ENCODE measurements around the gene TMSB10. TPM values are rescaled to one million over a fixed set of nuclear protein-coding genes. Genes with fewer than 3 reads are reported as not detected.

Gene TMSB10
- total RNA-seq, 2 experiments from 2014 or later = 869 to 1,901 TPM

- Histone ChIP-seq H3K4me1 (ENCODE audit: insufficient read depth, low read length, poor library complexity, severe bottlenecking) (peaks cover 17% of the 10 kb centered on the region), H3K79me2 (ENCODE audit: insufficient read depth, low read depth, low read length) (no peaks in the 10 kb centered on the region), H3K27ac (ENCODE audit: low read depth, low read length, poor library complexity, severe bottlenecking) (no peak within 1 kb of the TSS), H3K4me2 (ENCODE audit: low read length) (peak within 1 kb of the TSS; percentile 93), H3K9me3 (ENCODE audit: low read length) (no peaks in the 10 kb centered on the region), H4K20me1 (ENCODE audit: insufficient read depth, low read length) (no peaks in the 10 kb centered on the region), H2AFZ (ENCODE audit: low read length) (peak within 1 kb of the TSS; percentile 88), H3K36me3 (ENCODE audit: insufficient read depth, low read length) (no peaks in the 10 kb centered on the region), H3K9me2 (ENCODE audit: insufficient read depth, low read length) (no peaks in the 10 kb centered on the region), H3K4me3 (ENCODE audit: low read depth, low read length, poor library complexity, severe bottlenecking) (peak within 1 kb of the TSS; percentile 66)
- DNase-seq (ENCODE audit: low spot score) = no peak
- no TSS peak for BruUV-seq (replicated peaks)
- CTCF ChIA-PET (ENCODE audit: unreplicated experiment) = no interaction called here
- 0 out of 2 replicates have a peak, but pooled peaks have one; percentile 97 for TF ChIP-seq EZH2phosphoT487 (IDR thresholded peaks at IDR 0.05; ENCODE audit: borderline replicate concordance, low read depth, low read length)
- TF ChIP-seq, protein P1, sequence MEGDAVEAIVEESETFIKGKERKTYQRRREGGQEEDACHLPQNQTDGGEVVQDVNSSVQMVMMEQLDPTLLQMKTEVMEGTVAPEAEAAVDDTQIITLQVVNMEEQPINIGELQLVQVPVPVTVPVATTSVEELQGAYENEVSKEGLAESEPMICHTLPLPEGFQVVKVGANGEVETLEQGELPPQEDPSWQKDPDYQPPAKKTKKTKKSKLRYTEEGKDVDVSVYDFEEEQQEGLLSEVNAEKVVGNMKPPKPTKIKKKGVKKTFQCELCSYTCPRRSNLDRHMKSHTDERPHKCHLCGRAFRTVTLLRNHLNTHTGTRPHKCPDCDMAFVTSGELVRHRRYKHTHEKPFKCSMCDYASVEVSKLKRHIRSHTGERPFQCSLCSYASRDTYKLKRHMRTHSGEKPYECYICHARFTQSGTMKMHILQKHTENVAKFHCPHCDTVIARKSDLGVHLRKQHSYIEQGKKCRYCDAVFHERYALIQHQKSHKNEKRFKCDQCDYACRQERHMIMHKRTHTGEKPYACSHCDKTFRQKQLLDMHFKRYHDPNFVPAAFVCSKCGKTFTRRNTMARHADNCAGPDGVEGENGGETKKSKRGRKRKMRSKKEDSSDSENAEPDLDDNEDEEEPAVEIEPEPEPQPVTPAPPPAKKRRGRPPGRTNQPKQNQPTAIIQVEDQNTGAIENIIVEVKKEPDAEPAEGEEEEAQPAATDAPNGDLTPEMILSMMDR (conservative IDR thresholded peaks at IDR 0.05; ENCODE audit: low read length) = no peak
- intact Hi-C loops (cut with micrococcal nuclease; ENCODE audit: unreplicated experiment) = no loop called here
- POLR2A ChIA-PET = interaction anchor here (0.7 kb wide), 1 partner anchor 58 kb away, joined by 7 read pairs; no protein-coding TSS in a partner anchor
Measured at GRCh38 chr2:84880645-84881521, 24.6 kb upstream of the TMSB10 start, which contains the start of gene TRABD2A. Gene TRABD2A, minus strand, starts transcription at chr2:84881084. Its CDS starts 45 bp downstream, at chr2:84881039.

DNA sequence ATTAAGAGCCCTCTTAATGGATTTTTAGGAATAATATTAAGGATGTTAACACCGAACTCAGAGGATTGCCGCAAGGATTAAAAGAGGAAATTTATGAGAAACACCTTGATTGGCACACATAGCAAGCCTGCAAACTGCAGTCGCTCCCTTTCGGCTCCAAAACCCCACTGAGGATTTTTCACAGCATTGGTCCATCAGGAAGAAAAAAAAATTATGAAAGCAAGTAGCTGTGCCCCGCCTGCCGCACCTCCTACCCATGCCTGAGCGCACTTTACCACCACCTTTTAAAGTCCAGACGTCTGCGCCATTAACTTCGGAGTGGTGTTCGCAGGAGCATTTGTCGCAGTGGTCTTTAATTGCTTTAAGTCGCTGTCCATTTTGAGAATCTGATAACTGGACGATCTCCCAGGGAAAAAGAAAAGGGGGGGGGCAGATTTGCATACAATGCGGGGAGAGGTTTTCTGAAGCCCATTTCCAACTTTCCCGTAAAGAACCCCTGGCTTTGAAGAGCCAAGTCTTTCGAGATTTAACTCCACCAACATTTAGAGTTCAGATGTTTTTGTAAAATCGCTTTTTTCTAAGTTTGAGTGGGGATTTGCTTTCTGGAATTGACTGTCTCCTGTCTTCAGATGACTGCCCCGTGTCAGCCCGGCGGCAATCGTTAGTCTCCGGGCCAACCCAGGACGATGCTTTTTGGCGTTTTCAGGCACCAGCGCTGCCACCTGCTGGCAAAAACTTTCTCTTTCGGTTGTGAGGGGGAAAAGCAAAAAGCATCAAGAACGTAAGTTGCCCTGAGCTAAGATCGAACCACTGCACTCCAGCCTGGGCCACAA lies 23.7 kb upstream of the TMSB10 start:
- DNase-seq (ENCODE audit: low spot score) = peak; percentile 84
- Histone ChIP-seq H2AFZ (ENCODE audit: low read length) (peak overlapping the region; percentile 88), H3K9me3 (ENCODE audit: low read length) (no peaks in the 10 kb centered on the region), H3K4me1 (ENCODE audit: insufficient read depth, low read length, poor library complexity, severe bottlenecking) (peaks cover 17% of the 10 kb centered on the region), H3K4me2 (ENCODE audit: low read length) (peak overlapping the region; percentile 93), H3K27ac (ENCODE audit: low read depth, low read length, poor library complexity, severe bottlenecking) (no peak overlapping the region), H4K20me1 (ENCODE audit: insufficient read depth, low read length) (no peaks in the 10 kb centered on the region), H3K9me2 (ENCODE audit: insufficient read depth, low read length) (no peaks in the 10 kb centered on the region), H3K79me2 (ENCODE audit: insufficient read depth, low read depth, low read length) (no peaks in the 10 kb centered on the region), H3K36me3 (ENCODE audit: insufficient read depth, low read length) (no peaks in the 10 kb centered on the region), H3K4me3 (ENCODE audit: low read depth, low read length, poor library complexity, severe bottlenecking) (peak overlapping the region; percentile 66)
- ChIA-PET POLR2A (interaction anchor here (0.7 to 1.2 kb wide), 3 partner anchors 17 to 57 kb away, joined by 3 to 7 read pairs (median 4); no protein-coding TSS in a partner anchor), CTCF (ENCODE audit: unreplicated experiment) (no interaction called here)
- no TSS peak for BruUV-seq (replicated peaks)
- intact Hi-C loops (cut with micrococcal nuclease; ENCODE audit: unreplicated experiment) = no loop called here
- TF ChIP-seq EZH2phosphoT487 (IDR thresholded peaks at IDR 0.05; ENCODE audit: borderline replicate concordance, low read depth, low read length) = peak; percentile 91; the same call in 1 of the 2 replicates
- TF ChIP-seq, protein P1 (conservative IDR thresholded peaks at IDR 0.05; ENCODE audit: low read length) = peak; percentile 91
